DOHH2 (cell line): ENCODE measurements around the gene CPNE2.

Experiments used
- H3F3A ChIP-seq: fragments of 200-600 bp; sonication (generic), shearing (Covaris generic); 2 replicates; pipeline ENCODE4 v1.6.0; 2016; ENCODE audit warnings: antibody characterized with exemption, mild to moderate bottlenecking; ENCODE audit not compliant: control insufficient read depth, insufficient read depth
- H3K27ac ChIP-seq: fragments of 200-600 bp; sonication (generic); 2 replicates; pipeline ENCODE4 v1.5.1; 2014; ENCODE audit warnings: low read depth, mild to moderate bottlenecking, low read length, moderate library complexity
- H3K27me3 ChIP-seq: fragments of 200-600 bp; sonication (generic); 2 replicates; pipeline ENCODE4 v1.6.1; 2014; ENCODE audit warnings: mild to moderate bottlenecking, low read length, mixed read lengths; ENCODE audit not compliant: control insufficient read depth
- H3K36me3 ChIP-seq: fragments of 200-600 bp; sonication (generic); 2 replicates; pipeline ENCODE4 v1.6.1; 2014; ENCODE audit warnings: mild to moderate bottlenecking, low read length, moderate library complexity, mixed read lengths; ENCODE audit not compliant: control insufficient read depth
- H3K4me1 ChIP-seq: fragments of 200-600 bp; sonication (generic); 2 replicates; pipeline ENCODE4 v1.6.1; 2014; ENCODE audit warnings: mild to moderate bottlenecking, low read length, mixed read lengths; ENCODE audit not compliant: control insufficient read depth
- H3K4me2 ChIP-seq: fragments of 200-600 bp; sonication (generic); 2 replicates; pipeline ENCODE4 v1.6.0; 2014; ENCODE audit warnings: mild to moderate bottlenecking, low read length, moderate library complexity
- H3K4me3 ChIP-seq: fragments of 200-600 bp; sonication (generic); 2 replicates; pipeline ENCODE4 v1.5.1; 2014; ENCODE audit warnings: mild to moderate bottlenecking, low read length, mixed read lengths
- H3K79me2 ChIP-seq: fragments of 200-600 bp; sonication (generic); 2 replicates; pipeline ENCODE4 v1.6.1; 2014; ENCODE audit warnings: mild to moderate bottlenecking, low read length, mixed read lengths; ENCODE audit not compliant: control insufficient read depth
- H3K9me2 ChIP-seq: fragments of 200-600 bp; sonication (generic); replicated peaks from 2 replicates; pipeline ENCODE4 v1.6.1; 2014; ENCODE audit warnings: mild to moderate bottlenecking, low read length, mixed read lengths; ENCODE audit not compliant: control insufficient read depth
- H3K9me3 ChIP-seq: fragments of 200-600 bp; sonication (generic); 2 replicates; pipeline ENCODE4 v1.6.1; 2014; ENCODE audit warnings: antibody characterized with exemption, low read length, mixed read lengths; ENCODE audit not compliant: control insufficient read depth, insufficient read depth
- H4K20me1 ChIP-seq: fragments of 200-600 bp; sonication (generic); 2 replicates; pipeline ENCODE4 v1.6.0; 2014; ENCODE audit warnings: low read depth, mild to moderate bottlenecking, antibody characterized with exemption, low read length, moderate library complexity; ENCODE audit not compliant: control insufficient read depth, insufficient read depth
- EZH2phosphoT487 ChIP-seq: fragments of 200-600 bp; sonication (generic); IDR thresholded peaks from 2 replicates; pipeline ENCODE4 v1.6.1; 2017; ENCODE audit warnings: borderline replicate concordance, mild to moderate bottlenecking, antibody characterized with exemption, low read length, moderate library complexity, mixed read lengths
- TF ChIP-seq, protein P1 (sequence below): fragments of 200-600 bp; sonication (generic); IDR thresholded peaks from one replicate; pipeline ENCODE4 v1.5.1; 2014; ENCODE audit warnings: antibody characterized with exemption, mild to moderate bottlenecking, low read depth, low read length; ENCODE audit not compliant: poor library complexity, severe bottlenecking

Gene CPNE2

DNA sequence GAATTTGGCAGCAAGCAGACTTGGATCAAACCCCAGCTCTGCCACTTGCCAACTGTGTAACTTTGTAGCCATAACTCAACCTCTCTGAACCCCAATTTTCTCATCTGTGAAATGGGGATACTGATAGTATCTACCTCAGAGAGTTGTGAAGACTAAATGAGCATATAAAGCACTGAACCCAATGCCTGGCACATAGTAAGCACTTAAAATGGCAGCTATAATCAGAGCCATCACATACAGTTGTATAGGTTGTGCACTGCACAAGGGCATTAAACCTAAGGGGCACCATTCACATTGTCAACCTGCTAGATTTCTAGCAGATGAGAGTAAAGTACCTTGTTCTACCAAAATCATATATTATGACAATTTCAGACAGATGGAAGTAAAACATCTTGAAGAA, 10.6 kb upstream of the CPNE2 start:
- Histone ChIP-seq H3K4me2 (no peak overlapping the region), H3F3A (no peaks in the 10 kb centered on the region), H4K20me1 (no peaks in the 10 kb centered on the region), H3K79me2 (no peaks in the 10 kb centered on the region), H3K4me1 (peaks cover 16% of the 10 kb centered on the region), H3K9me3 (no peaks in the 10 kb centered on the region), H3K36me3 (no peaks in the 10 kb centered on the region), H3K4me3 (no peak overlapping the region), H3K27ac (no peak overlapping the region), H3K27me3 (no peaks in the 10 kb centered on the region), H3K9me2 (no peaks in the 10 kb centered on the region)
- TF ChIP-seq, protein P1, sequence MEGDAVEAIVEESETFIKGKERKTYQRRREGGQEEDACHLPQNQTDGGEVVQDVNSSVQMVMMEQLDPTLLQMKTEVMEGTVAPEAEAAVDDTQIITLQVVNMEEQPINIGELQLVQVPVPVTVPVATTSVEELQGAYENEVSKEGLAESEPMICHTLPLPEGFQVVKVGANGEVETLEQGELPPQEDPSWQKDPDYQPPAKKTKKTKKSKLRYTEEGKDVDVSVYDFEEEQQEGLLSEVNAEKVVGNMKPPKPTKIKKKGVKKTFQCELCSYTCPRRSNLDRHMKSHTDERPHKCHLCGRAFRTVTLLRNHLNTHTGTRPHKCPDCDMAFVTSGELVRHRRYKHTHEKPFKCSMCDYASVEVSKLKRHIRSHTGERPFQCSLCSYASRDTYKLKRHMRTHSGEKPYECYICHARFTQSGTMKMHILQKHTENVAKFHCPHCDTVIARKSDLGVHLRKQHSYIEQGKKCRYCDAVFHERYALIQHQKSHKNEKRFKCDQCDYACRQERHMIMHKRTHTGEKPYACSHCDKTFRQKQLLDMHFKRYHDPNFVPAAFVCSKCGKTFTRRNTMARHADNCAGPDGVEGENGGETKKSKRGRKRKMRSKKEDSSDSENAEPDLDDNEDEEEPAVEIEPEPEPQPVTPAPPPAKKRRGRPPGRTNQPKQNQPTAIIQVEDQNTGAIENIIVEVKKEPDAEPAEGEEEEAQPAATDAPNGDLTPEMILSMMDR: no peak
- TF ChIP-seq EZH2phosphoT487: no peak

DNA sequence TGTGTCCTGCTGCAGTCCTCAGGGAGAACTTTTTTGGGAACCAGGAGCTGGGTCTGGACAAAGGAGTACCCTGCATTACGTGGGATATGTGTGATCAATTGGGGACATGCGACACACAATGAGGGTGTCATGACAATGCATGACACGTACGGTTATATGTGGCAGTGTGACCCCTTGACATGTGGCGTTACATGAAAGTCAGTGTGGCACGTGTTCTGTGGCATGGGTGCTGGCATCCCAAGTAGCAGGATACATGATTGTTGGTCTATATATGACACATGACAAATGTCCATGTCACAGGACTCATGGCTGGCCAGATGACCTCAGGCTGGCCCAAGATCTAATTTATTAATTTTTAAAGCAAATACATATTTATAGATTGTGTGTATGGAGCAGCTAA, 9.7 kb upstream of the CPNE2 start:
- Histone ChIP-seq H3K27me3 (no peaks in the 10 kb centered on the region), H3F3A (no peaks in the 10 kb centered on the region), H3K79me2 (no peaks in the 10 kb centered on the region), H3K4me3 (no peak overlapping the region), H3K27ac (no peak overlapping the region), H3K4me2 (no peak overlapping the region), H3K9me2 (no peaks in the 10 kb centered on the region), H3K9me3 (no peaks in the 10 kb centered on the region), H4K20me1 (no peaks in the 10 kb centered on the region), H3K36me3 (no peaks in the 10 kb centered on the region), H3K4me1 (peaks cover 23% of the 10 kb centered on the region)
- TF ChIP-seq EZH2phosphoT487: no peak
- TF ChIP-seq, protein P1: no peak

DNA sequence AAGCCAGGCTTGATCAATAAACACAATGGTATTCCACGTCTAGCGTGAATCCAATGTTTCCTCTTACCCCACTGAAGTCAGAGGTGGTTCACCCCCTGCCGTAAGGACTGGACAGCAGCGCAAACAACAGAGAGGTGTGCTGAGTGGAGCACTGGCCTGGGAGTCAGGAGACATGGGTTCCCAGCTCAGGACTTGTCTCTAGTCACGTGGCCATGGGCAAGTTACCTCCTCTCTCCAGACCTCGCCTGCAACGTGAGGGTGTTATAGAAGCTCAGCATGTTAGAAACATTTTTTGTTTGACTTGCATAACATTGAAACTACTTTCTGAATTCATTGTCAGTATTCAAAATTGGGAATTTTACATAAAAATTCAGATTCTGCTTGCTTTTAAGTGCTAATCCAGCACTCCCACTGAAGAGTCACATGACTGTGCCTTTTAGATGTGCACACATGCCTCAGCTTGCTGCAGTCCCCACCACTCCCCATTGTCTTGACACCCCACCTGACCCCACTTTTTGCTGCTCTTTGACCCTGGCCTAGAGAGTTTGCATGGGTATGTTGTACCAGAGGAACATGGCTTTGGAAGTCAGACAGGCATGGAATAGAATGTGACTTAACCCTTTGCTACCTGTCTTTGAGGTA, 8.8 kb upstream of the CPNE2 start:
- TF ChIP-seq, protein P1: no peak
- TF ChIP-seq EZH2phosphoT487: no peak
- Histone ChIP-seq H3F3A (no peaks in the 10 kb centered on the region), H4K20me1 (no peaks in the 10 kb centered on the region), H3K27me3 (no peaks in the 10 kb centered on the region), H3K4me1 (peaks cover 23% of the 10 kb centered on the region), H3K36me3 (no peaks in the 10 kb centered on the region), H3K9me3 (no peaks in the 10 kb centered on the region), H3K79me2 (no peaks in the 10 kb centered on the region), H3K9me2 (no peaks in the 10 kb centered on the region), H3K27ac (no peak overlapping the region), H3K4me2 (0 out of 2 replicates have a peak overlapping the region, but pooled peaks have one; percentile 16), H3K4me3 (no peak overlapping the region)
